Effector CD4-positive, alpha-beta T cell (primary cell): ENCODE results near the gene TAL1. TPM values are rescaled to one million over a fixed set of nuclear protein-coding genes. Genes with fewer than 3 reads are reported as not detected.
"Not testable (repeated sequence)": the region's sequence is repeated elsewhere in the genome, so short reads cannot be mapped to it uniquely, and the experiment has no call there.

ENCODE experiments used
- DNase-seq: peaks from one replicate; pipeline ENCODE4 v3.0.0-alpha.2; 2020
- total RNA-seq: gene quantifications from one replicate; lab custom pipeline; 2026; lab: John Stamatoyannopoulos, UW

Gene TAL1
- not detected for total RNA-seq

DNA sequence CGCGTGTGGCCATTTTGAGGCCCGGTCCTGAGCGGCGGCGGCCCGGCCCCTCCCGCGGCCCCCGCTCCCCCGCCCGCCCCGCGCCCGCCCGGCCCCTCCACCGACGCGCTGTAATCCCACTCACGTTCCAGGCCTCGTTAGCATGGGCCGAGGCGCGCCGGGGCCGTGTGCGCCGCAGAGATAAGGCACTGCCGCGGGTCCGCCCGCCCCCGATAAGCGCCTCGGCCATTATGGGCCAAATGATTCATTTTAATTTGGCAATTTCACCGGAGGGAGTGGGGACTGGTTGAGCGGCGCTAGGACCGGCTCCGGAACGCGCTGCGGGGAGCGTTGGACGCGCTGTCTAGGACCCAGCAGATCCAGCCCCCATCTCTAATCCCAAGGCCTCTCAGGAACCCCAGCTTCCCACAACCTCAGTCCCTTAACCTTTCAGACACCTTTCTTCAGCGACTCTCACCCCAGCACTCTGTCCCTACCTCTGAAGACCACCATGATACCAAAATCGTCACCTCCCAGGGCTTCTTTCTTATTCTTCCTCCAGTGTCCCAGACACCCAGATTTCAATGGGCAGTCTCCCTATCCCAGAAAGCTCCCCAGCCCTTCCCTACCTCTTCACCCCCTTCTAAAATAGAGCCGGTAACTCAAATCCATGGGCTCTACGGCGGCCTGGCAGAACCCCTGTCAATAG lies at the start of gene TAL1:
Gene TAL1, minus strand, starts transcription at position 39 of the 688 bp plus-strand sequence. CDS start 6,337 bp downstream, outside the sequence.
- no peak for DNase-seq

DNA sequence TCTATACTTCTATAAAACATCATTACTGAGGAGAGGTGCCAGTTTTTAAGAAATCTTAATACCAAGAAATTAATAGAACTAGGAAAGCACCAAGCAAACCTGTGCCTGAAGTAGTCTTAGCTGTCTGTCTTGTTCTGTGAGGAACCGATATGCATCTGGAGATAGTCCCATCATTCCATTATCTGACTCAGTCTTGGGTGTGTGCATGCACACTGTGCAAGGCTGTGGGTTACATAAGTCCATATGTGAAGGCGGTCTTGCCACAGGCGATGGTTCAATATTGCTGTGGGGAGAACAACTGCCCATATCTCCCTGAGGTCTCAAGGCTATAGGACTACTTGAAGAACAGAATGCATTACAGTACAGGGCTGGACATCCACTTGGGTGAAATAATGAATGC lies 48.1 kb upstream of the TAL1 start:
- DNase-seq = no peak

DNA sequence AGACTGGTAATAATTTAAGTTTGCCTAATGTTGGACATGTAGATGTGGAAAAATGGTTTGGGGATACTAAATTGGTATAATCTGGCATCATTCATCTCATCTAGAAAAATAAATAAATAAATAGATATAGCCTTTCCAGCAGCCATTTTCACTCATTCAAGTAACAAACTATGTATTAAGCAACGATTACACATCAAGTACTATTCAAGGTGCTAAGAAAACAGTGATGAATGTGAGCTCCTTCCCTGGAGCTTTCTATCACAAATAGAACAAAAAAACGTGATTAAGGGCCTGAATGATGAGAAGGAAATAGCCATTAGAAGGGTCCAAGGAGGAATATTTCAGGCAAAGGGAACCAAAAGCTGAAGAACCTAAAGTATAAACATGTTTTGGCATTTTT lies 44.8 kb upstream of the TAL1 start:
- no peak for DNase-seq

DNA sequence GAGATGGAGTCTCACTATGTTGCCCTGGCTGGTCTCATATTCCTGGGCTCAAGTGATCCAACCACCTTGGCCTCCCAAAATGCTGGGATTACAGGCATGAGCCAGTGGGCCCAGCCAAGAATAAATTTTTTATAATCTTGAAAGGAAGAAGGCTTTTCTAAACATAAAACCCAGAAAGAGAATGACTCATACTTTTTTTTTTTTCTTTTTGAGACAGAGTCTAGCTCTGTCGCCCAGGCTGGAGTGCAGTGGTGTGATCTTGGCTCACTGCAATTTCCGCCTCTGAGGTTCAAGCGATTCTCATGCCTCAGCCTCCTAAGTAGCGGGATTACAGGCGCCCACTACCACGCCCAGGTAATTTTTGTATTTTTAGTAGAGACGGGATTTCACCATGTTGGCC lies 43.8 kb upstream of the TAL1 start:
- DNase-seq = not testable (repeated sequence)

DNA sequence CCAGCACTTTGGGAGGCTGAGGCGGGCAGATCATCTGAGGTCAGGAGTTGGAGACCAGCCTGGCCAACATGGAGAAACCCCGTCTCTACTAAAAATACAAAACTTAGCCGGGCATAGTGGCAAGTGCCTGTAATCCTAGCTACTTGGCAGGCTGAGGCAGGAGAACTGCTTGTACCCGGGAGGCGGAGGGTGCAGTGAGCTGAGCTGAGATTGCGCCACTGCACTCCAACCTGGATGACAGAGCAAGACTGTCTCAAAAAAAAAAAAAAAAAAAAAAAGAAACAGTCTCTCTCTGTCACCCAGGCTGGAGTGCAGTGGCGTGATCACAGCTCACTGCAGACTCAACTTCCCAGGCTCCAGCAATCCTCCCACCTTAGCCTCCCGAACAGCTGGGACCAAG lies 33.5 kb upstream of the TAL1 start:
- DNase-seq = not testable (repeated sequence)

DNA sequence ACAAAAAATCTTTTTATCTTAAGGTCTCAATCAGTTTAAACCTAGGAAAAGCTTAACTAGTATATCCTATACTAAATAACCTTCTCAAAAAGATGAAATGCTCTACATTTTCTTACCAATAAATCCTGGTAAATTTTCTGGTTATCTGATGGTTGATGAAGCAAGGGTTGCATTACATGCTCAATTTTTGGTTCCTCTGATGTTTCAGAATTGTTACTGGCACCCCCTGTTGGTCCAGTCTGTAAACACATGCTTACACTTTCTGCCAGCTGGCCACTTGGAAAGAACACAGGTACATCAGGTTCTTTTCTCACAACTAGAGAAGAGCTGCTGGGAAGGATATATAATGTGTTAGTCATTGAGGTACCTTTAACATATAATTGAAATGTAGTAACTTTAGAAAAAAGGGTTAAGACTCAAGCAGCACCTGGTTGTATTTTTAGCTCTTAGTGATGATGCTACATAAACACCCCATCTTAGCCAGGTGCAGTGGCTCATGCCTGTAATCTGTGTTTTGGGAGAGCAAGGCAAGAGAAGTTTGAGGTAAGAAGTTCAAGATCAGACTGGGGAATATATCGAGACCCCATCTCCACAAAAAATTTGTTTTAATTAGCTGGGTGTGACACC lies 30.9 kb upstream of the TAL1 start:
- peak; percentile 4 for DNase-seq

DNA sequence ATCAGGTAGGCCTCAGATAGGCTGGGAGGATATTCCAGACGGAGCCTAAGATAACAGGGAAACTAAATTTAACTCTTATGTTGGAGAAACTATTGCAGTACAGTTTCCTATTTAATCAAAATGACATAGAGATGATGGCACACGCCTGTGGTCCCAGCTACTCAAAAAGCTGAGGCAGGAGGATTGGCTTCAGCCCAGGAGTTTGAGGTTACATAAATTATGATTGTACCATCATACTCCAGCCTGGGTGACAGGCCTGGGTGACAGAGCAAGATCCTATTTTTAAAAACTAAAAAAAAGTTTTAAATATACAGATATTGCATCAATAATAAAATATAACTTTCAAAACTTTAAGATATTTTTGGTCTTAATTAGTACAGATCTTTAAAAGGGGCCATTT lies 25.2 kb upstream of the TAL1 start:
- DNase-seq = no peak

DNA sequence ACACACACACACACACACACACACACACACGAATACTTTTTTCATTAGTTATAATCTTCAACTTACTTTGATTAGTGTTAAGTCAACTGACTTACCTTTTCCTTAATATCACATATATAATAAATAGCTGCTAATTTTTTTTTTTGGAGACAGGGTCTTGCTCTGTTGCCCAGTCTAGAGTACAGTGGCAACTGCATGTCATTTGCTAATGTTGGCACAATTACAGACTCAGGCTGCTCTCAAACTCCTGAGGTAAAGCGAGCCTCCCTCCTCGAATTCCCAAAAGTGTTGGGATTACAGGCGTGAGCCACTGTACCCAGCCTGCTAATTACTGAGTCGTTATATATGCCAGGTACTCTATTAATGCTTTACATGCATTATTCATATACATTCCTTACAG lies 20.8 kb upstream of the TAL1 start:
- DNase-seq = no peak

DNA sequence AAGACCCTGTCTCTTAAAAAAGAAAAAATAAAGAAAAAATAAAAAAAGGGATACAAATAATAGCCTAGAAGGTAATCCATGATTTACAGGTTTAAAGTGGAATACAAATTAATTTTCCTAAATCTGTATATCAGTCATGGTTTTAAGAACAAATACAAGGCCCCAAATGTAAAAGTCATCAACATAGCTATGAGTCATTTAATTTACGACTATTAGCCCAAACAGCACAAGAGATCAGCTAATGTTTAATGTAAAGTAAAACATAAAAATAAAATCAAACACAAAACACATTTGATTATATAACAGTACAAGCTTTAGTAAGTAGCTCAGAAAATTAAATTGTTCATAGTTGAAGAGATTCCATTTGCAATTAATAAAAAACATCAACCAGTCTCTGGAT lies 20.3 kb upstream of the TAL1 start:
- no peak for DNase-seq

DNA sequence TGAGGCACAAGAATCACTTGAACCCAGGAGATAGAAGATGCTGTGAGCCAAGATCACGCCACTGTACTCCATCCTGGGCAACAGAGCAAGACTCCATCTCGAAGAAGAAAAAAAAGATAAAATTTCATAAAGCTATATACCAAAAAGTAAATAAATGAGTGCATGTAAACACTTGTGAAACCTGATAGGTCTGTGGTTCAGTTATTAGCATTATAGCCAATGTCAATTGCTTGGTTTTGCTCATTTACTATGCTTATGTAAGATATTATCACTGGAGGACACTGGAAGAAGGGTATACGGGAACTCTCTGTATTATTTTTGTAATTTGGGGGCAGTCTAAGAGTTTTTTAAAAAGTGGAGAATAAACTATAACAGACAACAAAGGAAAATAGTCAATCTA lies 17.7 kb upstream of the TAL1 start:
- no peak for DNase-seq

DNA sequence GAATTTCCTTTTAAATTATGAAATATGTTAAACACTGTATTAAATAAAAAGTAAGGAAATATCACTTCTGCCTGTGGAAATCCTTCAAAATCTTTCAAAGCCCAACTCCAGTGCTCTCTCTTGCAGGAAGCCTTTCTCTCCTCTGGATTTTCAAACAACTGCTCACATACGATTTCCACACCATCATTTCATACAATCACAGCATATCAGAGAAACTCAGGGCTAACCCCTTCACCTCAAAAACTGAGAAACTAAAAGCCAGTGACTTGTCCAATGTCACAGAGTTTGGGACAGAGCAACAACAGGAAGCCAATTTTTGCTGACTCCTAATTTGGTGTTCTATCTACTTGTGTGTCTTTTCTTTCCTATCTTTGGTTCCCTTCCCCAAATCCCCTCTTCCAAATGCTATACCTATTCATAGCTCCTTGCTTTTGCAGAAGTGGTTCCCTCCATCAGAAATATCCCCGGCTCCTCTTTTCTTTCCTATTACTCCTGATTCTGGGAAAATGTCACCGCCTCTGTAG lies 12.4 kb upstream of the TAL1 start:
- no peak for DNase-seq

DNA sequence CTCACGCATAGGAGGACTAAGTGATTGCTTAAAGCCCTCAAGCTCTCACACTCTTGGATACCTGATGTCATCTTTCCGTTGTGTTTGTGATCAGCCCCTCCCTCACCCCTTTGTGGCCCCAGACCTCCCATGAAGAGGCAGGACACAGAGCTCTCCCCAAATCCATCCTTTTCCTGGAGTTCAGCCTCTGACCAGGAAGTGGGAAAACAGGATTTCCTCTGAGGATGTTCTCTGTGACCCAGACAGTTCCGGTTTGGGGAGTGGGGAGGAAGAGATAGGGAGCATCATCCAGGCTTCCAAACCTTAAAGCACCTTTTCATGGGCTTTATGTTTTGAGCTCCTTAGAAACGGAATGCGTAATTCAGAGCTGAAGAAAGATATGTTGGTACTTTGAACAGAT lies 11.9 kb upstream of the TAL1 start:
- DNase-seq = no peak

DNA sequence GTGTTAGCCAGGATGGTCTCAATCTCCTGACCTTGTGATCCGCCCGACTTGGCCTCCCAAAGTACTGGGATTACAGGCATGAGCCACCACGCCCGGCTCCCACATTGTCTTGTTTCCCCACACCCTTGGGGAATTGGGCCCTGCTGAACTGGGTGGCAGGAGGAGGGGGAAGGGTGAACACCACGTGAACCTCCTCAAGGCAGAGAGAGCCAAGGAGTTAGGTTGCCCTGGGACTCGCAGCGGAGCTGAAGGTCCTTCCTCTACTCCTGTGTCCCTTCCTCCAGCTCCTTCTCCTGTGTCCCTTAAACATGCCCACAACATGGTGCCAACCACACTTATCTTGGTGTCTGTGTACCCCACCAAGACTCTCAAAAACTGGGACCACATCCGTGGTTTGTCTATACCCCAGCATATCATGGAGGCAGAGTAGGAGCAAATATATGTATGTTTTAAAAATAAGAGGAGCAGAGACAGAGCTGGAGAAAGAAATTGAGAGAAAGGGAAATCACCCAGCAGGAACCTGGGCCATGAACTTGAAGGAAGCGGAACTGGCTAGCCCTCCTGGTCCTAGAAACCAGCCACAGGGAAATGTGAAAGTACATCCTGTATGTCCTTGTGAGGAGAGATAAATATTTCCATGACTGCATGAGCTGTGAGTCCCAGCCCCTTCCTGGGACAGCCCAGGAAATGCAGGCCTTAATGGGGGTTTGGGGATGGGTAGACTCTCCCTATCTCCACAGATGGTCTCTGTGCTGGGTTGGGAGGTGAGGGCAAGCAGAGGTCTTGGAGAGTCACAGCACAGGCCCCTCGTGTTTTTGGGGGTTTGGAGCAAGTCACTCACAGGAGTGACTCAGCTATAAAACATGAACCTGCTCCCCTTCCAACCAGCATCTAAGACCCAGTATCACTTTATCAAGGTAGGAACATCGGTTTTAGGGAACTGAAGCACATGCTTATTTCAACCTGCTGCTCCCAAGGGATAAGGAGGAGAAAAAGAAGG lies 9.4 kb upstream of the TAL1 start:
- no peak for DNase-seq

DNA sequence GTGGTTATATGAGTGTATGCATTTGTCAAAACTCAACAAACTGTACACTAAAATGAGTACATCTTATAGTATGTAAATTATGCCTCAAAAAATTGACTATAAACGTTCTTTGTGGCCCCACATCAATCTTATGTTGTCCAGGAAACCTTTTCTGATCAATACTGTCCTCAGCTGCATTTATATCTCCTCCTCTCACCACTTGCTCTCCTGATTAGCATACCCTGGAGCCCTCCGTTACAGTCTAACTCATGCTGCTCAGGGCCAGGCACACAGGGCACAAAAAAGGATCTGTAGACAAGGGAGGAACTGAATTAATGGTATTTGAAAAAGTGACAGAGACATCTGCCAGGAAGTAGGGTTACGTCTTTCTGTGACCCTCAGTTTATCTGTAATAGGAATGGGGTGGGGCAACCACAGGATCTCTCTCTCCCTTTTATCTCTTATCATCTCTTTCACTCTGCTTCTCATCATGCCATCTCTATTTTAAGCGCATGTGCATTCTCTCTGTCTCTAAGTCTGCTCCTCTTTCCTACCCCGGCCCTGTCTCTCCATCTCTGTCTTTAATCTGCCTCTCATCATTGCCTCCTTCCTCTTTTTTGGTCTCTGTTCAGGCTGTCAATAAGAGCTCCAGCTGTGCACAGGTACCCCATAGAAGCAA lies 7.0 kb upstream of the TAL1 start:
- no peak for DNase-seq

DNA sequence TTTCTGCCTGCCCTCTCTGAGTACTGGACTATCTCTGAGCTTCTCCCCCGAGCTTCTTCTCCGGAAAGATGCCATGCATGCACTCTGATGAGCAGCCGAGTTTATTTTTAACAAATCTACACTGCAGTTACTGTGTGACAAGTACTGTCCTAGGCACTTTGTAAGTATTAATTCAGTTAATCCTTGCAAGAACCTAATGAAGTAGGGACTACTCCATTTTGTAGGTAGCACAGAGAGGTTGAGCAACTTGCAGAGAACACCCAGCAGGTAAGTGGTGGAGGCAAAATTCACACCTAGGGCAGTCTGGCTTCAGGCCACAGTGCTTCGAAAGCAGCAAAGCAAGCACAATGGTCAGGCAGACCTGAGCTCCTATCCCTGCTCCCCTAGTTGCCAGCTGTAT lies 3.8 kb upstream of the TAL1 start:
- no peak for DNase-seq

DNA sequence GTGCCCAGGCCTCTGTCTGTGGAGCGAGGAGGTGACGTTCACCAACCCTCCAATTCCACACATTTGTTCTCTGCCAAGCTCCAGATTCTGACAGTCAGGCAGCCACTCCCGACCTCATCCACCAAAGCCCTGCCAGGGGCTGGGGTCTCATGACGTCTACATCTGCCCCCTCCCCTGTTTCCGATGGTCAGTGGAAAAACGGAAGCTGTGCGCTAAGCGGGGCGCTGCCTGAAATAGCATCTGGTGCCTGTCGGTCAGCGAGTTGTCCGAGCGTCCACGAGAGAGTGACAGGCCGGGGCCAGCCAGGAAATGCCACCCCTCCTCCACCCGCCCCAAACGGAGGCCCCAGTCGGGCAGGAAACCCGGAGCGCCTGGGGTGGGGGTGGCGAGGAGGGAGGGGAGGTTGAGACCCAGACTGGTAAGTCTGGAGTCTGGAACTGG lies 3.2 kb upstream of the TAL1 start:
- no peak for DNase-seq

DNA sequence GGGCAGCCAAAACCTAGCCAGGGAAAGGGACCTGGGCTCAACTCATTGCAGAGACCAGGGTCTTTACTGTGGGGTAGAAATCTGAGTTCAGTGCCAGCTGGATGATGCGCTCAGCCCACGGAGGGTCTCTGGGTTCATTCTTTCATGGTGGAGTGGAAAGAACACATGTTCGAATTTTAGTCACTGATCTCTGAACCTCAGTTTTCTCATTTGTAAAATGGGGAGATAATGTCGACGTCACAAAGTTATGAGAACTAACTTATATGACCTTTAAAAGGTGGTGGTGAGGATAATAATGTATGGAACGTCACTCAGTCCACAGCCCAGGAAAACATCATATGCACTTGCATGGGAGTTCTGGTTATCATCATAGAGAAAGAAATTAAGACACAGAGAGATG lies 1.2 kb upstream of the TAL1 start:
- no peak for DNase-seq

DNA sequence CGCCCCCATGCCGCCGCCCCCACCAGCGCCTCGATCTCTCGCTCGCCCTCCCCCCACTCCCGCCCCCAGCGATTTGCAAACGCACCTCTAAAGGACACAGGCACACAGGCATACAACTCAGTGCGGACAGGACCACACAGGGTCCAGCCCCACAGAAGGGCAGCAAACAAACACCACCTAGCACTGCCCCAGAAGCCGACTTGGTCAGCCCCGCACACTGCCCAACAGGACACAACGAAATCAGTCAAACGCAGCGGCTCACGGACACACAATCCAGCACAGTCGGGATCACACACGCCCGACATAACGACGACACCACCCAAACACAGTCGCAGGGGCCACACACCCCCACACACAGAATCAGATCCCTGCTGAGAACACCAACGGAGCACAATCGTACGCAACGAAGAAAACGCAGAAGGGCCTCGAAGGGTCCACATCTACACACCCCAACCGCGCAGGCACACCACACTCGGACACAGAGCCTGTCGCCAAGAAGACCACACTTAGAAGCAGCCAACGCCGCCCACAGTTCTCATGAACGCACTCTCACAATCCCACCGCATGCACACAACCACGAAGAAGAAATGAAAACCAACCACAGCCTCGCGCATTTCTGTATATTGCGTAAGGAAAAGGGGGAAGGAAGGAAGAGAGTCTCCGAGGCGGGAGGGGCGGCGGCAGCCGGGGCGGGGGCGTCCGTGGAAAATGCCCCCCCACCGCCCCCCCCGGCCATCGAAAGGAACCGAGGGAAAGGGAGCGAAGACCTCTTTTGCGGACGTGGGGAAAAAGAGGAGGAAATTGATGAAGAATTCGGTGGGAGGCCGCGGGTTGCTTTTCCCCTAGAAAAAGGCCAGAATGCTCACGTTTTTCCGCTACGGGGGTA lies 481 bp downstream of the TAL1 start:
- DNase-seq = no peak

DNA sequence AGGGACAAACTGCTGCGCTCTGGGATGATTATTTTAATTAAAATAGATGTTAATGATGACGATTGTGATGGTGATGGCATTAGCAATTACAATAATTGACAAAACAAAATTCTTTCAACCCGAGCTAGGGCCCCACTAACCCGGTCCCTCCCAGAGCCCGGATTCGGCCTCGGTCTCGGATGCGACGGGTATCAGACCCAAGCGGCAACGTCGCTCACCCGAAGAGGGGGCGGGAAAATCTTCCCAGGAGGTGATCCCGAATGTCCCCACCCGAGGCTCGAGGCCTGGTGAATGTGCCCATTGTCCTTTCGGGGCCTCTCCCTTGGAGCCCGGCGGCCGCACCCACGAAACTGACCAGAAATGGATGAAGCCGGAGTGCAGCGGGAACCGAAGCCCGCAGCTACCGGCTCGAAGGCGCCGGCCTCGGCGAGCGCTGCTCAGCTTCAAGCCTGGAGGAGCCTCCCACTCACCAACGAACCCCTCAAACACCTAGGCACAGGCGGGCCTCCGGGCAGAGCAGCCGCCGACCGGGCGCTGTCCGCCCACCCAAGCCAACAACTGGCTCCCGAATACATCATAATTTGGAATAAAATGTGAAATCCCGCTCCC lies 1.2 kb downstream of the TAL1 start:
- no peak for DNase-seq

DNA sequence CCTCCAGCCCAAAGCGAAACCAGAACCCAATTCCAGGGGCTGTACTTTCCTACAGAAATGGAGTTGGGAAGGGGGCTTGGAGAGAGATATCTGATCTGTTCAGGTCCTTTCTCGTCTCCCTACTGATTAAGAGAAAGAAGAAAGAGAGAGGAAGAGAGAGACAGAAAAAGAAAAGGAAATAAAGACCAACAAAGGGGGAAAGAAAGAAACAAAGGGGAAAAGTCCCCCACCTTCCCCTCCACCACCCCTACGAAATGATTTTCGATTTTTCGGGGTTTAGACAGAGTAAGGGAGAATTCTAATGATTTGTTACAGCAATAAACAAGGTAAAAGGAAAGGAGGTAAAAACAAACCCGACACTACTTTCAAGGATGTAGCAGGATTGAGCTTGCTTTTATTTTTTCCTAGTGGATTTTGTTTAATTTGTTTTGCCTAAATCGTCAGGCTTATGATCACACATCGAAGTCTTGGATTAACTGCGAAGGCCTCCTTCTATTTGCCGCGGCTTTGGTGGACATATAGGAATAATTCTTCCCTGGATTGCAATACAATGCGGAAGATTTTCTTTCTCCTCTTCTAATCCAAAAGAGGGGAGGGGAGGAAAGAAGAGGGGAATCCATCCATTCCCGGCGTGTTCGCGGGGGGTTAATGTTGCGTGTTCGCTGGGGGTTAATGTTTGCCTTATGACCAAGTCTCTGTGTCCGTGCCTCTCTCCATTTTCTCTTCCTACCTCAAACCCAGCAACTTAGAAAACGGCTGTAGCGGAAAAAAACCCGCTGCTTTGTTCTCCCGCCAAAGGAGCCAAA lies 1.9 kb downstream of the TAL1 start:
- no peak for DNase-seq
